Subcutaneous adipose tissue (tissue), 4 donors: ENCODE measurements around the gene GOLGA8N. TPM values are rescaled to one million over a fixed set of nuclear protein-coding genes. Genes with fewer than 3 reads are reported as not detected.

ENCODE experiments used
- total RNA-seq, 4 donors: library from RNA; depleted of rRNA; stranded (reverse); fragments of >200 nt; gene quantifications; one replicate each; pipeline ENCODE4 v1.1.0, GENCODE V29; 2016
- TF ChIP-seq, protein P1 (sequence below): fragments of 450-650 bp; IDR thresholded peaks from one replicate; pipeline ENCODE4 v1.5.1; 2016; ENCODE audit warnings: low read depth, mild to moderate bottlenecking, control low read depth, antibody characterized with exemption, moderate library complexity

Gene GOLGA8N
- total RNA-seq, 4 donors from 2014 or later, result 10.6 to 19.6 (median 15.1) TPM

DNA sequence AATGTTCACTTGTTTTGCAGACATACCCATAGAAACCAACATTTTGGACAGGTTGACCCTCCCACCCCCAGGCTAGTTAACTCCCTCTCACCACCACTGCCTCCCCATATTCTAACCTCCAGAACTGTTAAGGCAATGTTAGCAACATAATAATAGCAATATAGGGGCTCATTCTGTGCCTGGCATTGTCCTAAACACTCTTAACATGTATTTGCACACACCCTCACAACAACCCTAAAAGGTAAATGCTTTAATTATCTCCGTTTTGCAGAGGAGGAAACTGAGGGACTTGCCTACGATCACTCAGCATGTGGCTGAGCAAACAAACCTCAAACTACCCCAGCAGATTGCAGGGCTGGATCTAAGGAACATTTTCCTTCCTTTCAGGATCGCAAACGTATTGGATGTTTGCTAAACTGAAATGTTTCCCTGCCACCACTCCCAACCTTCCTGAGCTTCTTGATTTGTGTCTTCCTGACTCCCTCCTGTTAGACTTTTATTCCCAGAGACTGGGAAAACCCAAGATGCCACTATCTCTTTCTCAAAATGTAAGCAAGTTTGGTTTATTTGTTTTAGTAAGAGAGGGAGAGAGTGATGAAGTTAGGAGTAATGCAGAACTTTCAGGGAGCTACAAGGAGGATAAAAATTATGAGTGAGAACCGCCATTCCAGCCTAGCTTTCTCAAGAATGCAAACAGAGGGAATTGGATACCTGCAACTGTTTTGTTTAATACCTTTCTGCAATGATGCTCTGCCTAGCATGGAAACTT lies 49.6 kb downstream of the GOLGA8N start:
- TF ChIP-seq, protein P1, sequence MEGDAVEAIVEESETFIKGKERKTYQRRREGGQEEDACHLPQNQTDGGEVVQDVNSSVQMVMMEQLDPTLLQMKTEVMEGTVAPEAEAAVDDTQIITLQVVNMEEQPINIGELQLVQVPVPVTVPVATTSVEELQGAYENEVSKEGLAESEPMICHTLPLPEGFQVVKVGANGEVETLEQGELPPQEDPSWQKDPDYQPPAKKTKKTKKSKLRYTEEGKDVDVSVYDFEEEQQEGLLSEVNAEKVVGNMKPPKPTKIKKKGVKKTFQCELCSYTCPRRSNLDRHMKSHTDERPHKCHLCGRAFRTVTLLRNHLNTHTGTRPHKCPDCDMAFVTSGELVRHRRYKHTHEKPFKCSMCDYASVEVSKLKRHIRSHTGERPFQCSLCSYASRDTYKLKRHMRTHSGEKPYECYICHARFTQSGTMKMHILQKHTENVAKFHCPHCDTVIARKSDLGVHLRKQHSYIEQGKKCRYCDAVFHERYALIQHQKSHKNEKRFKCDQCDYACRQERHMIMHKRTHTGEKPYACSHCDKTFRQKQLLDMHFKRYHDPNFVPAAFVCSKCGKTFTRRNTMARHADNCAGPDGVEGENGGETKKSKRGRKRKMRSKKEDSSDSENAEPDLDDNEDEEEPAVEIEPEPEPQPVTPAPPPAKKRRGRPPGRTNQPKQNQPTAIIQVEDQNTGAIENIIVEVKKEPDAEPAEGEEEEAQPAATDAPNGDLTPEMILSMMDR, result no peak

DNA sequence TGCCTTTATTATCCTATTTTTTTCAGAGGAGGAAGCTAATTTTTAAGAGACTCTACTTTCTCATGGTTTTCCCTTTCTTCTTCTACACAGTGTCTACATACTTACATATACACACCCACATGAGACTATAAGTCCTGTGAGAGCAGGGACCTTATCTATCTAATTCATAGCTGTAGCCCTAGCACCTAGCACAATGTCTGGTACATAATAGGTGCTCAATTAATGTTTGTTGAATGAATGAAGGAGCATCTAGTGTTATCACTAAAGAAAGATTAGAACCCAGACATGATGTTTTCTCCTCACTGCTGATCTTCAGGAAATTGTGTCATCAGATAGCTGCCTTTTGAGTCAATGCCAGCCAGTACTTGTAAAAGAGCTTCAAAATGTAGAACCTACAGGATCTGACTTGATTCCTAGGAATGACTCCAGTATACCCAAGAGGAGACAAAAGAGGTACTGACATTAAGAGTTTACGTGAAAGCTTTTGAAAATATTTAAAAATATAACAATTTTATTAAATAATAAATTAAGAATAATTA lies 50.7 kb downstream of the GOLGA8N start:
- TF ChIP-seq, protein P1, result no peak

DNA sequence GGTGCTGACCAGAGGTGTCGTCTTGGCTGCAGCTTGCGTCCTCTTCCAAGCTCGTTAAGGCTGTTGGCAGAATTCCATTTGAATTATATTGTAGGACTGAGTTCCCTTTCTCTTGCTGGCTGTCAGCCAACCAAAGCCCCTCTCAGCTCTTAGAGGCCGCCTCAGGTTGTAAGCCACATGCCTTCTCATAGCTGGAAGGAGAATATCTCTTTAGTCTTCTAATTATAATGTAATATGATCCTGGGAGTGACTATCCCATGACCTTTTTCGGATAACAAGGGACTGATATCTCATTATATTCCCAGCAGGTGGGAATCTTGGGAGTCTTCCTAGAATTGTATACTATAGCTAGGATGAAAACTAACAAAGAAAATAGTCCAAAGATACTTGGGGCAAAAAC lies 53.0 kb downstream of the GOLGA8N start:
- TF ChIP-seq, protein P1, result no peak

DNA sequence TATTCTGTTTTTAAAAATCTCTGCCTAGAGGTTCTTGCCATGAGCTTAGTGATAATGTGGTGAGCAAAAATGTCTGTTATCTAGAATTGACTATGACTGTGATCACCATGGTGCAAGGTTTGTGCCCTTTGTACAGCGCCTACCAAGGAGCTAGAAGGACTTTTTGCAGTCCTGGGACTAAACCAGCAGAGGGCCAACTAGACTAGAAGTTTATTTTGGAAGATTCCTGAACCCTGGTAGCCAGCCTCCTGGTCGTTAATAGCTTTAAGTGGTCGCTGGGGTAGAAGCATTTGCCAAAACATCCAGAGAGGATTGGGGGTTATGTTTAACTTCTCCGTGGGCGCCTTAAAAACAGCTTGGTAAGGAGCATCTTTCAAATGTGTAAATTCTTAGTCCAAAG lies 56.1 kb downstream of the GOLGA8N start:
- TF ChIP-seq, protein P1, result no peak

DNA sequence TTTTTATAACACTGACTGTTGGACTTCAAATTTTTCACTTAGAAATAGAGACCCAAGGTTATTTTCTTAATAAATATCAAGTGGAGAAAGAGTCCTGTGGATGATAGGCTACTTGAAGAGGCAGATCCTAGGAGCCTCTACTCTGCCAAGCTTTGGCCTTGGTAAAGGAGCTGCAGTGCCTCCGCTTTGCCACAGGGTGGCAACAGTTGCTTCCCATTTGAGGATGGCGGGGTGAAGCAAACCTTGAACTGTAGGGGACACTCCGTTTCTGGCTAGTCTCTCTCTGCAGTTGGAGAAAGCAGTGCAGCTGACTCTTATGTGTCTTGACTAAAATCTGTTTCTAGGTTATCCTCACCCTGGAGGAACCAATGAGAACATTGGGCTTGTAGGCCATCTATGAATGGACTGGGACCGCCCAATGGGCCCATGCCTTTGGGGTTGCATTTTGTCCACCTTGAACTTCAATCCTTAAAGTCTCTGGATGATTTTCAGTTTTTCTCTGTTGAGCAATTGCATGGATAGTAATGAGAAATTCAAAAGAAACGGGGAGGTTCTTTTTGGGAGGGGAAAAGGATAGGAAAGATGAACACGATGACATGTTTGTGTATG lies 58.1 kb downstream of the GOLGA8N start:
- TF ChIP-seq, protein P1, result no peak

DNA sequence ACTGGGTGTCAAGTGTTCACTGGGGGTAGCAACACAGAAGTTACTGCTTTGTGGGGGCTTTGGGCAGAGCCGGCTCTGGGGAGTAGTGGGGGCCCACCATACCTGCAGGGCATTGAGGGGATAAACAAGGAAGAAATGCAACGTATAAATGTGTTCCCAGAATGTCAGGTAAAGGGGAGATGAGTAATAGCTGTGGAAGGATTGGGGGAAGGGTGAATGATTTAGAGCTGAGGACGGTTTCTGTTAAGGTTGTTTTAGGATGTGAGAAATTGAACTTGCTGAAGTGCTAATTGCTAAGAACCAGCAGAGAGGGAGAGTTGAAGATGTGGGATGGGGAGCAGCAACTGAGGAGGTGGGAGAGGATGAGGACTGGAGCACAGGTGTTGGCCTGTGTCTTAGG lies 58.9 kb downstream of the GOLGA8N start:
- TF ChIP-seq, protein P1, result no peak

DNA sequence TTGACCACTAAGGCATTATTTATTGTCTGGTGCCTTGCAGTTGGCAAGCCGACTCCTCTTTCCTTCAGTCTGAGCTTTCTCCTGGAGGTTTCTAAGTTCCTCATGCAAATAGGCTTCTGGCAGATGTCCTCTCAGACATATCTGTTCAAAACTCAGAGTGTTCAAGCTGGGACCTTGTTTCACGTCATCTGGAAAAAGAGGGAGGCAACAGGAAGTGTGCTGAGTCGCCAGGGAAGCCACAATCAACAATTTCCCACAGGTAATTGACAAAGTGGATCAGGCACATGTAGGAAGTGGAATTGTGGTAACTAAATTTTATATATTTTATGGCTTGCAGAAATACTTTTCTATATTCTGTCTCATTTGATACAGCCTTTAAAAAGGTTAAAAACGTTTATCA lies 62.8 kb downstream of the GOLGA8N start:
- TF ChIP-seq, protein P1, result no peak
